NOMO-1 (cell line): Measurements from ENCODE around the gene KCNE2.
"Not testable (repeated sequence)": the region's sequence is repeated elsewhere in the genome, so short reads cannot be mapped to it uniquely, and the experiment has no call there.

Source experiments
- DNase-seq, 2 experiments: peaks; one replicate each; lab custom pipeline; 2025; ENCODE audit not compliant: unreplicated experiment in 2 of 2; lab: John Stamatoyannopoulos, UW

KCNE2 gene

DNA sequence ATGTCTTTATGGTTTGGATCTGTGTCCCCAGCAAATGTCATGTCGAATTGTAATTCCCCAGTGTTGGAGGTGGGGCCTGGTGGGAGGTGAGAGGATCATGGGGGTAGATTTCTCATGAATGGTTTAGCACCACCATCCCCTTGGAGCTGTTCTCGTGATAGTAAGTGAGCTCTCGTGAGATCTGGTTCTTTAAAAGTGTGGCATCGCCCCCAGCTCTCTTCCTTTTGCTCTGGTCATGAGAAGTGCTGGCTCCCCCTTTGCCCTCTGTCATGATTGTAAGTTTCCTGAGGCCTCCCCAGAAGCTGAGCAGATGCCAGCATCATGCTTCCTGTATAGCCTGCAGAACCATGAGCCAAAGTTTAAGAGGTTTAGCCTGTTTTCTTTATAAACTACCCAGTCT lies 11.2 kb upstream of the KCNE2 start:
- no peak for DNase-seq

DNA sequence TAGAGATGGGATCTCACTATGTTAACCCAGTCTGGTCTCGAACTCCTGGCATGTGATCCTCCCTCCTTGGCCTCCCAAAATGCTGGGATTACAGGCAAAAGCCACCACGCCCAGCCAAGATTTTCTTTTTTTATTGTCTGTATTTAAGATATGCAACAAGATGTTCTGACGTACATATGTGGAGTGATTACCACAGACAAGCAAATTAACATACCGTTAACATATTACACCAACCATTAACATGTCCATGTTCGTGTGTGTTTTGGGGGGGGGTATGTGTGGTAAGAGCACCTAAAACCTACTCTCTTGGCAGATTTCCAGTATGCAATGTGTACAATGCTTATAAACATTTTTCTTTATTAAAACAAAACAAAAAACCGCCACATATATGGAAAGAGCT lies 10.6 kb upstream of the KCNE2 start:
- no peak for DNase-seq

DNA sequence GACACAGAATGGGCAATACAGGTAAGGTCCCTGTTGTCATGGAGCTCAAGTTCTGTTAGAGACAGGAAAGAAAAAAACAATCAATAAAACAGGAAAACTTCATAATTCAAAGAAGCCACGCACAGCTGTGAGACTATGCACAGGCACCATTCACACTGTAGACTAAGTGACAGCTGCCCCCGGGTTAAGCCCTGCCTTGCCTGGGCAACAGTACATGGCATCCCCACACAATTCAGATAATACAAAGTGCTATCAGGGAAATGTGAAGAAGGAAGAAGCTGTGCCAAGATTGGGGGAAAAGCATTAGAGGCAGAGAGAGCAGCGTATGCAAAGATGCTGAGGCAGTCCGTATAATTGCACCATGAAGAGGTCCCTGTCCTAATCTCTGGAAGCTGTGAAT lies 9.0 kb upstream of the KCNE2 start:
- DNase-seq: no peak

DNA sequence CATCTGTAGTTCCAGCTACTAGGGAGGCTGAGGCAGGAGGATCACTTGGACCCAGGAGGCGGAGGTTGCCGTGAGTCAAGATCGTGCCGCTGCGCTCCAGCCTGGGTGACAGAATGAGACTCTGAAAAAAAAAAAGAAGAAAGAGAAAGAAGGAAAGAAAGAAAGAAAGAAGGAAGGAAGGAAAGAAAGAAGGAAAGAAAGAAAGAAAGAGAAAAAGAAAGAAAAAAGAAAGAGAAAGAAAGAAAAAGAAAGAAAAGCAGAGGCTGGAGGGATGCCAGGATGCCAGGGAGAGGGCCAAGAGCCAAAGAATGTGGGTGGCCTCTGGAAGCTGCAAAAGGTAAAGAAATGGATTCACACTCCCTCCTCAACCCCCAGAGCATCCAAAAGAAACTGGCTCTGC lies 8.2 kb upstream of the KCNE2 start:
- DNase-seq: no peak

DNA sequence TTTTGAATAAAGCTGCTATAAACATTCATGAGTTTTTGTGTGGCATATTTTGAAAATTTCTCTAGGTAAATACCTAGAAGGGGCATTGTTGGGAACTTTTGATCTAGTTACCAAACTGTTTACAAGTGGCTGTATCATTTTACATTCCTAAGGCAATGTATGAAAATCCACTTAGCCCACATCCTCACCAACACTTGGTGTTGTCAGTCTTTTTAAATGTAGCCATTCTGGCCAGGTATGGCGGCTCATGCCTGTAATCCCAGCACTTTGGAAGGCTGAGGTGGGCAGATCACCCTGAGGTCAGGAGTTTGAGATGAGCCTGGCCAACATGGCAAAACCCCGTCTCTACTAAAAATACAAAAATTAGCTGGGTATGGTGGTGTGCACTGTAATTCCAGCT lies 5.9 kb upstream of the KCNE2 start:
- DNase-seq: no peak

DNA sequence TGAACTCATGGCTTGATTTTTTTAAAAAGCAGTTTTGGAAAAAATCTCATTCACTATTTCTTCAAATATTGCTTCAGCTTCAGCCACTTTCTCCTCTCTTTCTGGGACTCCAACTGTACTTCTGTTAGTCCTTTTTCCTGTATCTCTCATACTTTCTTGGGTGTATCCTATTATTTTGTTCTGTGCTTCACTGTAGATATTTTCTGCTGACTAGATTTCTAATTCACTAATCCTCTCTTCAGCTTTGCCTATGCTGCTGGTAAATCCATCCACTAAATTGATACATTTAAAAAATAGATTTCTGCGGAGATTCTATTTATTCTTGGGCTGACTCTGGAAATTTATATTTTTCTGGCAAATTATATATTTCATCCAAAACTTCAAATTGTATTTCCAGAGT lies 4.9 kb upstream of the KCNE2 start:
- DNase-seq: no peak

DNA sequence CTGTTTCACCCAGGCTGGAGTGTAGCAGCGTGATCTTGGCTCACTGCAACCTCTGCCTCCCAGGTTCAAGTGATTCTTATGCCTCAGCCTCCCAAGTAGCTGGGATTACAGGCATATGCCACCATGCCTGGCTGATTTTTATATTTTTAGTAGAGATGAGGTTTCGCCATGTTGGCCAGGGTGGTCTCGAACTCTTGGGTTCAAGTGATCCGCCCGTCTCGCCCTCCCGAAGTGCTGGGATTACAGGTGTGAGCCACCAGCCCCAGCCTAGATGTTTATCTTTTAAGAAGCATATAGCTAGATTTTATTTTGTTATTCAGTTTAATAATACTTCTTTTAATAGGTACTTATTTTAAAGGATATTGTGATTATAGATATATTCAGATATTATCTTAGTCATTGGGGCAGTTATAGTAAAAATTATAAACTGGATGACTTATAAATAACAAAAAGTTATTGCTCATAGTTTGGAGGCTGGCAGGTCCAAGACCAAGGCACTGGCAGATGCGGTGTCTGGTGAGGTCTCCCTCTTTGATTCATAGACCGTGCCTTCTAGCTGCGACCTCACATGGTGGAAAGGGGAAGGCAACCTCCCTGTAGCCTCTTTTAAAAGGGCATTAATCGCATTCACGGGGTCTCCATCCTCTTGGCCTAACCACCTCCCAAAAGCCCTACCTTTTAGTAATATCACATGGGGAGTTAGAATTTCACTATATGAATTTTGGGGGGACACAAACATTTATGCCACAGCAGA lies 3.1 kb upstream of the KCNE2 start:
- peak in 1 of 2 experiments; percentile 2 for DNase-seq

DNA sequence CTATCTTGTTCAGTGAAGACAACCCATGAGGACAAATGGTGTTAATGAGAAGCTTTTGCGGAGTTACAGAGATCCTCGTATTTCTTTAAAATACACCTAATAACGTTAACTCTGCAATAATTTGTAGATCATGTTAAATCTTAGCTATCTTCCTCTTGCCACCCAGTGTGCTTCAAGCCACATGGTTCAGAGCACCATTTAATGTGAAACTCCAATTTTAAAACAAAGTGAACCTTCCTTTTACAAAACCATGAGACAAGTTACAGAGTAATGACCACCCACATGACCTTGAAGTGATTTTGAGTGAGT lies 1.7 kb upstream of the KCNE2 start:
- no peak for DNase-seq

DNA sequence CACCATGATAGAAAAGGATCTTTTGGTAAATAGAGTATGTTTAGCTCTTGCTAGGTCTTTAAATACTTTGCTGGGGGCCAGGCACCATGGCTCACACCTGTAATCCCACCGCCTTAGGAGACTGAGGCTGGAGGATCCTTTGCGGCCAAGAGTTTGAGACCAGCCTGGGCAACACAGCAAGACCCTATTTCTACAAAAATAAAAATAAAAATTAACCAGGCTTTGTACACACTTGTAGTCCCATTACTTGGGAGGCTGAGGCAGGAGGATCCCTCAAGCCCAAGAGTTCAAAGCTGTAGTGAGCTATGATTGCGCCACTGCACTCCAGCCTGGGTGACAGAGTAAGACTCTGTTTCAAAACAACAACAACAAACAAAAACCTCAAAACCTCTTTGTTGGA lies 1.1 kb upstream of the KCNE2 start:
- DNase-seq: no peak

DNA sequence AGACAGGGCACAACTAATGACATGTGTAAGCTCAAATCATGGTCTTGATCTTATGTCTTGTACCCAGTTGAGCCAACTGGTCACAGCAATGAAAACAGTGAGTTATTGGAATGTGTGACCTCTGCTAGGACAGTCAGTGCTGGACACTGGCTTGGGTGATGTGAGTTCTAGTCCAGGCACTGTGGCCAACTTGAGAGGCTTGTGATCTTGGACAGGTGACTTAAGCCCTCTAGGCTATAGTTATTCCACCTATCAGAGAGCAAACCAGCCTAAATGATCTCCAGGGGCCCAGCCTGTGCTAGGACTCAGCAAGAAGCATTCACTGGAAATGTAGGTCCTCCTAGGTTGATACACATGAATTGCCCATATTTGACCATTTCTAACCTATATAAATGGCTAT lies 1.1 kb downstream of the KCNE2 start:
- no peak for DNase-seq

DNA sequence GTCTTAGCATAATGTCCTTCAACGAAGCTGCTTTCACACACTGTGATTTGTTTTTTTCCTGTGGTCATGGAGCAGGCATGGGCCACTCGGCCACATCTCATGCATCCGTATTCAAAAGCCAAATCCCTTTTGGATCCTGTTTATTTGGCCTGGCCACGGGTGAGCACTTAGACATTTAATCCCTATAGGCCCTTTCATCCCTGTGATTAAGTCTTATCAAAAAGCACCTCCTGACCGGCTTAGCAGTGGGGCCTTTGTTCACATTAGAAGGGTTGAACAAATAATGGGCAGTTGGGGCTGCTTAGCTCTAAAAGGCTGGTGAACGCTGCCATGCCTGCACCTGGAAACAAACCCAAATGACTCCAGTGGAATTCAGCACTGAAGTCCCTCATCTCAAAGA lies 2.0 kb downstream of the KCNE2 start:
- DNase-seq: no peak

DNA sequence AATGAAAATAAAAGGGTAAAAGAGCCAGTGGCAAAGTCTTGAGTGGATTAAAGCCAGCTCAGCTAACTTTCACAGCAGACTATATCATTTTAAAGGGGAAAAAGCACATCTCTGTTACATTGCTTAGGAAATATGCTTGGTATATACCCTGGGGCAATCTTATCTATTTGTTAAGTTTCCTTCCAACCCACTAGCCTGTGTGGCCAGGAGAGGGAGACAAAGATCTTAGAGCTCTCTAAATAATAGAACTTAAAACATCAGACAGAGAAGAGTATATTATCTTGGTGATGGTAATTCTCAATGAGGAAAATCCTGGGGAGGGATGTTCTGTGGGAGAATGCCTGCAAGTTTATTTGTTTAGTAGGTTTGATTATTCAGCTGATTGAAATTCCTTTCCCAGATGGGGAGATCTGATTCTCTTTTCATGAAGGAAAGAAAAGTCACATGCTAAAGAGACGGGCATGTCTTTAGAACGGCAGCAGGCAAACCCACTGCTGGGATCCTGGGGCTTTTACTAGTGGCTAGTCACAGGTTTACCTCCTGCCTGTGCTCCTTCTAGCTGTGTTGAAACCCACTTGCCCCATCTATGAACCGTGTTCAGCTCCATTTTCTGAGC lies 3.6 kb downstream of the KCNE2 start:
- DNase-seq: peak; percentile 18 to 61

DNA sequence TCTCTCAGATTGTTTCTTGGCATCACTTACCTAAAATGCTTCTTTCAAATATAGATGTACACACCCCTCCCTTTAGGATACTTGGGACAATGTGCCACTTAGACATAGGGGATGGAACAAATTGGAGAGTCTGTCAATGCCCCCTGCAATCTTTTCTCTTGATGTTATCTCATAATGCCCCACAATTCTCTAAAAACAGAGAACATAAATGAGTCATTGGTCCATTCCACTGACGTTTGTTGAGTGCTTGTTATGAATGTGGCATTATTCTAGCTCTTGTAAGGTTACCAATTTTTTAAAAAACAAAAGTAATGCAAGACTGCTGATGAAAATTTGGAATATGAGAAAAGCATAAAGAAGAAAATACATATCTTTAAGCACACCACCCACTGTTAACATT lies 5.9 kb downstream of the KCNE2 start:
- no peak for DNase-seq

DNA sequence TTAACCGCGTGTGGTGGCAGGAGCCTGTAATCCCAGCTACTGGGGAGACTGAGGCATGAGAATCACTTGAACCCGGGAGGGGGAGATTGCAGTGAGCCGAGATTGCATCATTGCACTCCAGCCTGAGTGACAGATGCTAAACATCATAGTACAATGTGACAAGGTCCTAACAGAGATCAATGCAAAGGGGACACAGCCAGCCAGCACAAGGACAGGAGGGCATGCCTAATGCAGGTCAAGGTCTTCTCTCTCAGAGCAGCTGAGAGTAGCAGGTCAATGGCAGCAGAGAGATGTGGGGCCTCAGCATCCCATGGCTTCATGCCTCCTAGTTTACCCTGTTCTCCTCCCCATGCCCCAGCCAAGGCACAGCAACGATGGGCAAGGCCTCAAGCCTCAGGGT lies 8.5 kb downstream of the KCNE2 start:
- DNase-seq: no peak

DNA sequence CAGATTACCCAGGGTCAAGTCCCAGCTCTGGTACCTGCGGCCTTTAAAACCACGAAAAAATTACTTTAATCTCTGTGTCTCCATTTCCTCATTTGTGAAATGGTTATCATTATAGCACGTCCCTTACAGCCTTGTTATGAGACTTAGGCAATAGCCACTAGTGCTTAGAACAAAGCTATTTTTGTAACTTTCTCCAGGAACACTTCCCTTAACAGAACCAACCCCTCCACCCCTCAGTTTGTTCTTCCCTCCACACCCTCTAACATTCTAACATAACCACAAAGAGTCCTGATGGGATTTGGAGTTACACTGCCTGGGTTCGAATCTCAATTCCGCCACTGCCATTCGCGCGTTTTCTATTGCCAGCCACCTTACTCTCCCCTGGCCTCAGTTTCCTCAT lies 10.7 kb downstream of the KCNE2 start:
- not testable (repeated sequence) for DNase-seq

DNA sequence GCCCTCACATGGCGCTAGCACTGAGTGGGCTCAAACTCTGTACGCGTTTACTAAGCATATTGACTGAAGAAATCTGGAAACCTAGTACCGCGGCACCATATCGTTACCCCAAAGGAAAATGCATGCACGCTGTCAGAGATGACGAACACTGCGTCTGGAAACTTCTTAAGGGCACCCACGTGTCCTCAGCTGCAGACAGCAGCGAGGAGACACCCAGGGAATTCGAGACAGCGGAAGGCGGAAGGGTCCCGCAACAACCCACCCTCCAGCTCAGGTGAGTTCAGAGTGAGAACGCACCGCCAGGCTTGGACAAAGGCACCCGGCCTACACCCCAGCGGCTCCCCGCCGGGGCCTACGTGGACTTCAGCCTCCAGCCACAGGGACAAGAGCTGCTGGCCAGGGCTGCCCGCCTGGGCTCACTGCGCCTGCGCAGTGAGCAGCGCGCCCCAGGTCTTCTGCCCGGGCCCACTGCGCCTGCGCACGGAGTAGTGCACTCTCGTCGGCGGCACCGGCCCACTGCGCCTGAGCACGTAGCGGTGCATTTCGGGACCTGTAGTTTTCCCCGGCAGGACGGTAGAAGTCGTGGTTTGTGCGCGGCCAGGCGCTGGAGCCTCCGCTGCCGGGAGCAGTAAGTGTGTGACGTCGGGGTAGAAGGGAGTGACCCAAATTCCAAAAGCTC lies 11.3 kb downstream of the KCNE2 start, which contains the start of gene SMIM11:
Gene SMIM11, plus strand, starts transcription at position 568 of the 679 bp plus-strand sequence. CDS start 3,998 bp downstream, outside the sequence.
- DNase-seq: not testable (repeated sequence)

DNA sequence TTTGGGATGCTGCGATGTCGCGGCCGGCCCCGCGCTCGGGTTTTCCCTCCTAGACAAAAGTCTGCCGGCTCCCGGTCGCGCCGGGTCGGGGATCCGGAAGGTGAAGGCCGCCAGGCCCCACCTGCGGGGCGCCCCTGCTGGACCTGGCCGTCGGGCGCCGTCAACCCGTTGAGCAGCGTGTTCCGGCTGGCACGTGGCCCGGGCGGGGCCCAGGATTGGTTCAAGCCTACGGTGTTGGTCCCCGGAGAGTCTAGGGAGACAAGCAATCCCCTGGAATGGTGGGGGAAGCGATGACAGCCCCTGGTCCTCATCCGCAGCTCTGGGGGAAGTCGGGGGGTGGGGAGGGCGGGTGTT lies 11.8 kb downstream of the KCNE2 start:
- not testable (repeated sequence) for DNase-seq

DNA sequence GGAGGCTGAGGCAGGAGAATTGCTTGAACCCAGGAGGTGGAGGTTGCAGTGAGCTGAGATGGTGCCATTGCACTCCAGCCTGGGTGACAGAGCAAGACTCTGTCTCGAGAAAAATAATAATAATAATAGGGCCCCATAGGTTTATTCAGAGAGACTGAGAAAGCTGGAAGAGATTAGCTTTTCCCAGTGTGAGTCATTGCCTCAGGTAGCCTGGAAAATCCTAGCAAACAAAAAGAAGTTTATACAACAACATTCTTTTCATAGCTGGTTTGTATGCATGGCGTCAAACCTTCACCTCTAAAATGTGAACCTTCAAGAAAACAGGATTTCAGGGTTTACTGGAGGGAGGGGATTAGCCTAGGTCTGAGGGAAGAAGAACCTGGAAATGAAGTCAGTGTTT lies 19.3 kb downstream of the KCNE2 start:
- not testable (repeated sequence) for DNase-seq

DNA sequence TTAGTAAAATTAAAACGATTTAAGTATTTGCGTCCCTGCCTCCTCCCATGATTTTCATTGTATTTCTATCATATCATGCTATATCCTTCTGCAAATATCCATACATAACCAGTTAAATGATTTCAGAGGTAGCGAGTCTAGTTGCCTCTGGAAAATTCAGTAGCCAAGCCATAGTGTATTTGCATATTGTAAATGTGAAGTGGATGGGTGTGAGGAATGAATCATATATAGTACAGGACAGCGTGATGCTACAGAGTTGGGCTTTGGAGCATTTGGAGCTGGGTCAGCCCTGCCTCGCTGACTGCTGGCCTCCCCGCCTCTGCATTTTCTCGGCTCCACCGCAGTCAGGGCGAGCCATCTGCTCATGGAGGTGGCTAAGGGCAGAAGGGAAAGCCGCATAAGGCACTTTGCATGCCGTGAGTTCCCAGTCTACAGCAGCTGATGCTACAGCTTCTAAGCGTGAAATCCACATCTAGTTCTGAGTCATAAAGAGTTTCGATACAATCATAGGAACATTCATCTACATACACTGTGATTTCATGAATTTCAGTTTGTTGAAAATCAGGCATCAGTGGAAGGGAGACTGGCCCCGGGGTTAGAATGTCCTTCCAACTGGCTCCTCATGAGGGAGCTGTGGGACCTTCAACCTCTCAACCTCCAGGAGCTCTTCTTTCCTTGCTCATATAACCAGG lies 20.1 kb downstream of the KCNE2 start:
- not testable (repeated sequence) for DNase-seq

DNA sequence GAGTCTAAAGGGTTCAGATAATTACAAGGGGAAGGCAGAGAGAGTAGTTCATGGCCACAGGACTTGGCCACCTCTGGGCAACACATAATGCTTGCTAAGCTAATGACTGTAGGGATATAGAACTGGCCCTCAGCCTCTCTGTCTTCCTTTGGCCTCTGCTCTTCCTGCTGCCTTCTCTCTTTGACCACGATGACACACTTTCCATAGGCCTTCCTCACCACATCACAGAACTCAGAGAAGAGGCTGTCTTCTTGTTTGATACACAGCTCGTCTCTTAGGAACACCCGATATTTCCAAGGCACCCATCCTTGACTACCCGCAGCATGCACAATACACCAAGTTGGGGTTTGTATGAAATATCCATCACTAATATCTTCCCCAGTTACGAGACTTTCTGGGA lies 36.7 kb downstream of the KCNE2 start:
- not testable (repeated sequence) for DNase-seq

DNA sequence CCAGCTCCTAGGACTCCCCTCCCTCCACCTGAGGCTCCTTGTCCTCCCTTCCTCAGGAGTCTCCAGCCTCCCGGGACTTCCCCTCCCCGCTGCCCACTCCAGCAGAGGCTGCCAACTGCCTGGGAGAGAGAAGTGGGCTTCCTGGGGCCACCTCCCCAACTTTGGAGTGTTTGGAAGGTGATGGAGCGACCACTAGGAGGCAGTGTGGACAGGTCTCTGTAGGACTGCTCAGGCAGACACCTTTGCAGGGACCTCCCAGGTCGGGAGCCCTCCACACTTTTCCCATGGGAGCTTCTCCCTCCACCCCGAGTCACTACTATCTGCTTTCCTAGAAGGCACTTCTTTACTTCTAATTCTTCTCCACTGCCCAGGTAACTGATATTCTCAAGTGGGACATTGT lies 40.9 kb downstream of the KCNE2 start:
- DNase-seq: not testable (repeated sequence)

DNA sequence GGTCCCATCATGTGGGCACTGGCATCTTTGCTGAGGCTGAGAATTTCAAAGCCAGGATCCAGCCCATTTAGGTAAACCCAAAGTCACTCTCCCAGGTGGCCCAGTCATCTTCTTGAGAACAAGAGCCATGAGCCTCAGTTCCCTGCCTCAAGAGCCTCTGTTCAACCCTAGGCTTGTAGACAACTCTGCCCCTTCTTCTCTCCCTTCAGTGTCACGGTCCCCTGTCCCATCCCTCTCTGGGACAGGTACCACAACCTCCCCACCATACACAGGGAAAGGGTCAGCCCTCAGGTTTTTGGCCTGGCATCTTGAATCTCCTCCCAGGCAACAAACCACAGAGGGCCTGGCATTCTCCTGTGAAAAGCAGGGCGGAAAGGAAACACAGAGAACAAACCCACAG lies 41.9 kb downstream of the KCNE2 start:
- not testable (repeated sequence) for DNase-seq
